PC-9 (cell line): ENCODE measurements around the gene ADAMTSL2. TPM values are rescaled to one million over a fixed set of nuclear protein-coding genes. Genes with fewer than 3 reads are reported as not detected.

Experiments
- BruUV-seq: library from RNA; stranded (reverse); fragments of 400-500 nt; replicated peaks from 2 replicates; lab custom pipeline; 2021; lab: Mats Ljungman, UMichigan
- CTCF ChIA-PET: fragments of 300-600 bp; sonication (Branson Sonifier 250); formaldehyde crosslinking; loops from one replicate; lab custom pipeline; 2022; ENCODE audit warnings: antibody characterized with exemption; lab: Charles Lee
- POLR2A ChIA-PET: fragments of 300-600 bp; sonication (Branson Sonifier 250); formaldehyde crosslinking; loops from one replicate; lab custom pipeline; 2022; ENCODE audit warnings: antibody characterized with exemption; ENCODE audit not compliant: unreplicated experiment; lab: Charles Lee
- DNase-seq, 2 experiments: peaks; one replicate each; pipeline versions ENCODE4 v3.0.0 to v3.0.0-alpha.2; 2015 to 2022; ENCODE audit warnings: mixed read lengths in 1 of 2
- H2AFZ ChIP-seq: fragments of 200-600 bp; sonication (generic); 2 replicates; pipeline ENCODE4 v1.8.1; 2017; ENCODE audit warnings: antibody characterized with exemption
- H3F3A ChIP-seq: fragments of 200-600 bp; sonication (generic); 2 replicates; pipeline ENCODE4 v1.8.1; 2017; ENCODE audit warnings: antibody characterized with exemption, mild to moderate bottlenecking, low read depth; ENCODE audit not compliant: insufficient read depth
- H3K27ac ChIP-seq: fragments of 200-600 bp; sonication (generic); 2 replicates; pipeline ENCODE4 v1.6.1; 2016; ENCODE audit warnings: mixed run types
- H3K27me3 ChIP-seq: fragments of 200-600 bp; sonication (generic); 2 replicates; pipeline ENCODE4 v1.6.1; 2016; ENCODE audit warnings: low read depth, mixed run types; ENCODE audit not compliant: insufficient read depth
- H3K36me3 ChIP-seq: fragments of 200-600 bp; sonication (generic); 2 replicates; pipeline ENCODE4 v1.6.1; 2016; ENCODE audit warnings: low read depth, mixed run types
- H3K4me1 ChIP-seq: fragments of 200-600 bp; sonication (generic); replicated peaks from 2 replicates; pipeline ENCODE4 v1.6.1; 2016; ENCODE audit warnings: mixed run types; ENCODE audit not compliant: insufficient read depth
- H3K4me2 ChIP-seq: fragments of 200-600 bp; sonication (generic); 2 replicates; pipeline ENCODE4 v1.6.1; 2017; ENCODE audit warnings: mixed run types
- H3K4me3 ChIP-seq: fragments of 200-600 bp; sonication (generic); 2 replicates; pipeline ENCODE4 v1.6.1; 2016; ENCODE audit warnings: mixed run types
- H3K79me2 ChIP-seq: fragments of 200-600 bp; sonication (generic); 2 replicates; pipeline ENCODE4 v1.6.1; 2017; ENCODE audit warnings: low read depth, mixed run types
- H3K9me2 ChIP-seq: fragments of 200-600 bp; sonication (generic); 2 replicates; pipeline ENCODE4 v1.8.1; 2017; ENCODE audit warnings: mild to moderate bottlenecking; ENCODE audit not compliant: insufficient read depth
- H3K9me3 ChIP-seq: fragments of 200-600 bp; sonication (generic); 2 replicates; pipeline ENCODE4 v1.8.1; 2016; ENCODE audit warnings: low read depth; ENCODE audit not compliant: insufficient read depth
- H4K20me1 ChIP-seq: fragments of 200-600 bp; sonication (generic); 2 replicates; pipeline ENCODE4 v1.8.1; 2017; ENCODE audit not compliant: insufficient read depth
- EZH2 ChIP-seq: fragments of 200-600 bp; sonication (generic); IDR thresholded peaks from 2 replicates; pipeline ENCODE4 v1.8.0; 2017; ENCODE audit warnings: antibody characterized with exemption, low read depth
- intact Hi-C: fragments of 100-400 bp; cut with micrococcal nuclease; formaldehyde crosslinking; loops from one replicate; pipeline ENCODE4 v1.10.0; 2022; ENCODE audit not compliant: unreplicated experiment
- total RNA-seq: library from RNA; stranded (reverse); gene quantifications from 2 replicates; pipeline ENCODE4 v1.2.3, GENCODE V29; 2021
- TF ChIP-seq, protein P1 (sequence below): fragments of 200-600 bp; sonication (generic); conservative IDR thresholded peaks from 2 replicates; pipeline ENCODE4 v1.6.1; 2017; ENCODE audit warnings: mixed run types, antibody characterized with exemption, mild to moderate bottlenecking, moderate library complexity

The ADAMTSL2 gene
- total RNA-seq, 1 experiment from 2014 or later: 0.39 TPM

DNA sequence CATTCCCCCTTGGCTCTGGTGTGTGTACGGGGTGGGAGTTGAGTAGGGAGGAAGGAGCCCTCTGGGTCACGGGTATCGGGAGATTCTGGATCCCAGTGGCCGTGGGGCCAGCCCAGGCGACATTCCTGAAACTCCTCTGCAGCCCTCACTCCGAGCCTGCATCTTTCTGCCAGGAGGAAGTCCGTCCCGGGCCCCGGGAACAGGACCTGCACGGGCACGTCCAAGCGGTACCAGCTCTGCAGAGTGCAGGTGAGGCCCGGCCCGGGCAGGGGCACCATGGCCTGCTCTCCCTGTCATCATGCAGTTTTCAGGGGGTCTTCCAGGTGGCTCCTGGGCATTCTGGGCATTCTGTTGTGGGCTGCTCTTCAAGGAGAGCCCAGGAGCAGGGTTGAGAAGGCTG lies 3.7 kb downstream of the ADAMTSL2 start:
- H3K79me2 ChIP-seq: no peaks in the 10 kb centered on the region
- H3K4me2 ChIP-seq: no peak overlapping the region
- no peak overlapping the region for H2AFZ ChIP-seq
- peaks cover 4% of the 10 kb centered on the region; the same call in 1 of the 2 replicates for H4K20me1 ChIP-seq
- intact Hi-C loops: no loop called here
- no peaks in the 10 kb centered on the region for H3K36me3 ChIP-seq
- TF ChIP-seq, protein P1, sequence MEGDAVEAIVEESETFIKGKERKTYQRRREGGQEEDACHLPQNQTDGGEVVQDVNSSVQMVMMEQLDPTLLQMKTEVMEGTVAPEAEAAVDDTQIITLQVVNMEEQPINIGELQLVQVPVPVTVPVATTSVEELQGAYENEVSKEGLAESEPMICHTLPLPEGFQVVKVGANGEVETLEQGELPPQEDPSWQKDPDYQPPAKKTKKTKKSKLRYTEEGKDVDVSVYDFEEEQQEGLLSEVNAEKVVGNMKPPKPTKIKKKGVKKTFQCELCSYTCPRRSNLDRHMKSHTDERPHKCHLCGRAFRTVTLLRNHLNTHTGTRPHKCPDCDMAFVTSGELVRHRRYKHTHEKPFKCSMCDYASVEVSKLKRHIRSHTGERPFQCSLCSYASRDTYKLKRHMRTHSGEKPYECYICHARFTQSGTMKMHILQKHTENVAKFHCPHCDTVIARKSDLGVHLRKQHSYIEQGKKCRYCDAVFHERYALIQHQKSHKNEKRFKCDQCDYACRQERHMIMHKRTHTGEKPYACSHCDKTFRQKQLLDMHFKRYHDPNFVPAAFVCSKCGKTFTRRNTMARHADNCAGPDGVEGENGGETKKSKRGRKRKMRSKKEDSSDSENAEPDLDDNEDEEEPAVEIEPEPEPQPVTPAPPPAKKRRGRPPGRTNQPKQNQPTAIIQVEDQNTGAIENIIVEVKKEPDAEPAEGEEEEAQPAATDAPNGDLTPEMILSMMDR: no peak
- no peak for TF ChIP-seq EZH2
- H3K27me3 ChIP-seq: peaks cover 95% of the 10 kb centered on the region
- no peaks in the 10 kb centered on the region for H3K9me2 ChIP-seq
- ChIA-PET POLR2A (no interaction called here), CTCF (no interaction called here)
- H3K4me1 ChIP-seq: no peaks in the 10 kb centered on the region
- no peaks in the 10 kb centered on the region for H3K9me3 ChIP-seq
- no peak overlapping the region for H3K4me3 ChIP-seq
- H3K27ac ChIP-seq: no peak overlapping the region
- BruUV-seq: no TSS peak
- no peak for DNase-seq
- H3F3A ChIP-seq: no peaks in the 10 kb centered on the region

DNA sequence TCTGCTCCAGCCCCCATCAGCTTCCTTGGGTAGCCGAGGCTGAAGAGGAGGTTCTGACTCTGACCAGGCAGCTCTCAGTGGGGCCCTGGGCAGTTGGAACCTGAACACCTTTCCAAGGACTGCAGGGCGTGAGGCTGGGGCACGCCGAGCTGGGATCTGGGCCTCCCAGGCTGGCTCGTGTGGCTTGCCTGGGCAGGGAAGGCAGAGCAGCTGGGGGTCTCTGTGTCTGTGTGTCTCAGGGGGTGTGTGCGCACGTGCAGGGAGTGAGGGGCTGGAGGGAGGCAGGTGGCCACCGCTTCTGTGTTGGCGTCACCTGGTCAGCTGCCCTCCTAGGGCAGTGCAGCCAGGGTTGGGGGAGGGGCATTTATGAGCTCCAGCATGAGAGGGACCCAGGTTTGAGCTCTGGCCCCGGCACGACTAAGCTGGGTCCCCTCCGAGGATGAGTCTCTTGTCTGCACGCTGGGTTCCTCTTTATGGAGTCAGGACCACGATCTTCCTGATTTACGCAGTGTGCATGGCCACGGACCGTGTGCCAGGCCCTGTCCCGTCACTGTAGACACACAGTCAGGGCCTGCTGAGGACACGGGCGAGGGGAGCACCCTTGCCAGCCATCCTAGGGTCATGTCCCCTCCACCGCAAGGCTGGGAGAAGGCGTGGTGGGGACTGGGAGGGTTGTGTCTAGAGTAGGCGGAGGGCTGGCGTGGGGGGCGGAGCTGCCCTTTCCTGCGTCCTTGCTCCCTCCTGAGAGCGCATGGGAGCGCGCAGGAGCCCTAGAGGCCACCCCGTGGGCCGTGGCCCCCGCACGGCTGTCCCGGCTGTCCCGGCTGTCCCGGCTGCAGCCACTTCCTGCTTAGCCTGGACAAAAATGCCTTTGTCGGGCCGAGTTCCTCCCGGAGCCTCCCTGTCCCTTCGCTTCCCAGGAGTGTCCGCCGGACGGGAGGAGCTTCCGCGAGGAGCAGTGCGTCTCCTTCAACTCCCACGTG lies 4.6 kb downstream of the ADAMTSL2 start:
- Histone ChIP-seq H2AFZ (no peak overlapping the region), H3K79me2 (no peaks in the 10 kb centered on the region), H3K4me1 (no peaks in the 10 kb centered on the region), H3K36me3 (no peaks in the 10 kb centered on the region), H3K9me3 (no peaks in the 10 kb centered on the region), H3K4me3 (no peak overlapping the region), H4K20me1 (peaks cover 4% of the 10 kb centered on the region; the same call in 1 of the 2 replicates), H3K27ac (no peak overlapping the region), H3K27me3 (peaks cover 95% of the 10 kb centered on the region), H3K4me2 (no peak overlapping the region), H3K9me2 (no peaks in the 10 kb centered on the region), H3F3A (no peaks in the 10 kb centered on the region)
- CTCF ChIA-PET: no interaction called here
- no TSS peak for BruUV-seq
- POLR2A ChIA-PET: interaction anchor here (0.6 to 1.0 kb wide), 2 partner anchors 40 to 176 kb away, joined by 3 to 7 read pairs; no protein-coding TSS in a partner anchor
- TF ChIP-seq, protein P1: no peak
- no peak for TF ChIP-seq EZH2
- DNase-seq: no peak
- intact Hi-C loops: no loop called here

DNA sequence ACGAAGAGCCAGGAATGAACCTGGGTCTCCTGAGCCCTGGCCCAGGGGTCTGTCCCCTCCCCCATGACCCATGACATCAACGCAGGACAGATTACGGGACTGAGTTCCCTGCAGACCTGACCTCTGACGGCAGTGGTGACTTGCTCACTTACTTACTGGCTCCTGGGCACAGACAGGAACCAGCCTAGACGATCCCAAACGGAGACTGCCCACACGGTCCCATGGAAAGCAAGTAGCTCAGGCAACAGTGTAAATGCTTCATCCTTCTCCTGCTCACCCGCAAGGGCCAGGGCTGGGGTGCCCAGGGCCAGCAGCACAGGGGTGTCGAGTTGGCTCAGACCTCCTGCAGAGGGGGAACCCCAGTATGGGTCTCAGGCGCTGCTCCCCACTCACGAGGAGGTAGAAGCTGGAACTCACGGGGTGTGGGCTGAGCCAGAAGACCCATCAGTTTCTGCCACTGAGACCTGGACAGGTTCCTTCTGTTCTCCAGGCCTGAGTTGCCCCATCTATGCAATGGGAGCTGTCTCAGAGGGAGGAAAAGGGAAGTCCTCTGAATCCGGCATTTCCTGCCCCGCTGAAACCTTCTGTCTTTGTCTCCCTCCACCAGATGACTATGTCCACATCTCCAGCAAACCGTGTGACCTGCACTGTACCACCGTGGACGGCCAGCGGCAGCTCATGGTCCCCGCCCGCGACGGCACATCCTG lies 5.6 kb downstream of the ADAMTSL2 start:
- Histone ChIP-seq H4K20me1 (peaks cover 4% of the 10 kb centered on the region; the same call in 1 of the 2 replicates), H3K4me3 (no peak overlapping the region), H3K27ac (no peak overlapping the region), H3K79me2 (no peaks in the 10 kb centered on the region), H3K9me3 (no peaks in the 10 kb centered on the region), H3K4me1 (no peaks in the 10 kb centered on the region), H2AFZ (no peak overlapping the region), H3K4me2 (no peak overlapping the region), H3K36me3 (no peaks in the 10 kb centered on the region), H3K27me3 (peaks cover 95% of the 10 kb centered on the region), H3K9me2 (no peaks in the 10 kb centered on the region), H3F3A (no peaks in the 10 kb centered on the region)
- CTCF ChIA-PET: no interaction called here
- BruUV-seq: no TSS peak
- intact Hi-C loops: no loop called here
- no peak for TF ChIP-seq EZH2
- TF ChIP-seq, protein P1: no peak
- no peak for DNase-seq
- POLR2A ChIA-PET: interaction anchor here (1.0 kb wide), 1 partner anchor 175 kb away, joined by 3 read pairs; no protein-coding TSS in a partner anchor
